HEK293 (cell line): ENCODE results near the gene SLC12A2.

Experiments used
- CTCF ChIA-PET: fragments of 350-600 bp; formaldehyde crosslinking; extraction: SDS; loops from one replicate; lab custom pipeline; 2021; ENCODE audit warnings: antibody characterized with exemption; lab: Yijun Ruan, JAX
- POLR2A ChIA-PET: fragments of 300-600 bp; formaldehyde crosslinking; extraction: SDS; loops from one replicate; lab custom pipeline; 2020; ENCODE audit warnings: antibody characterized with exemption, inconsistent platforms; lab: Yijun Ruan, JAX
- H3K27ac ChIP-seq: fragments of 200-500 bp; sonication (Bioruptor generic); 2 replicates; pipeline ENCODE4 v1.5.1; 2014; ENCODE audit warnings: low read depth, low read length, control low read depth, inconsistent platforms; ENCODE audit errors: extremely low read depth
- H3K36me3 ChIP-seq, 2 experiments: fragments of 200-500 bp in 1 of 2; sonication (Bioruptor generic) in 1 of 2; 1 replicate in 1 of 2; 2 replicates in 1 of 2; pipeline ENCODE4 v1.5.1; 2014 to 2017; ENCODE audit warnings: inconsistent platforms in 2 of 2, low read length in 2 of 2; ENCODE audit not compliant: control insufficient read depth in 2 of 2, insufficient read depth in 1 of 2
- H3K4me1 ChIP-seq: fragments of 200-500 bp; sonication (Bioruptor generic); 2 replicates; pipeline ENCODE4 v1.5.1; 2014; ENCODE audit warnings: mild to moderate bottlenecking, low read length, inconsistent platforms; ENCODE audit not compliant: control insufficient read depth, insufficient read depth
- H3K4me3 ChIP-seq: 2 replicates; pipeline ENCODE4 v1.5.1; 2011; ENCODE audit warnings: low read depth, mild to moderate bottlenecking, control low read depth, low read length, moderate library complexity
- H3K9me3 ChIP-seq: fragments of 200-500 bp; sonication (Bioruptor generic); 2 replicates; pipeline ENCODE4 v1.5.1; 2014; ENCODE audit warnings: low read depth, low read length, inconsistent platforms; ENCODE audit not compliant: control insufficient read depth, insufficient read depth
- KLF10 ChIP-seq: fragments of 450-650 bp; IDR thresholded peaks from 2 replicates; pipeline ENCODE4 v1.5.1; 2018; ENCODE audit warnings: missing biosample characterization, mild to moderate bottlenecking, missing genetic modification characterization
- MYNN ChIP-seq: fragments of 450-650 bp; formaldehyde crosslinking; IDR thresholded peaks from 2 replicates; pipeline ENCODE4 v1.5.1; 2016; ENCODE audit warnings: missing biosample characterization, missing genetic modification characterization, borderline replicate concordance
- RBAK ChIP-seq: fragments of 450-650 bp; formaldehyde crosslinking; IDR thresholded peaks from 2 replicates; pipeline ENCODE4 v1.5.1; 2016; ENCODE audit warnings: missing biosample characterization, missing genetic modification characterization
- ZNF112 ChIP-seq: fragments of 450-650 bp; formaldehyde crosslinking; IDR thresholded peaks from 2 replicates; pipeline ENCODE4 v1.5.0; 2017; ENCODE audit warnings: missing biosample characterization, missing genetic modification characterization
- ZNF146 ChIP-seq: fragments of 450-650 bp; formaldehyde crosslinking; IDR thresholded peaks from 2 replicates; pipeline ENCODE4 v1.5.1; 2016; ENCODE audit warnings: missing biosample characterization, missing genetic modification characterization
- ZNF155 ChIP-seq: fragments of 450-650 bp; formaldehyde crosslinking; IDR thresholded peaks from 2 replicates; pipeline ENCODE4 v1.5.1; 2016; ENCODE audit warnings: missing biosample characterization, missing genetic modification characterization
- ZNF211 ChIP-seq: fragments of 450-650 bp; formaldehyde crosslinking; IDR thresholded peaks from 2 replicates; pipeline ENCODE4 v1.5.1; 2016; ENCODE audit warnings: low read depth, missing biosample characterization, missing genetic modification characterization
- ZNF311 ChIP-seq: fragments of 450-650 bp; formaldehyde crosslinking; IDR thresholded peaks from 2 replicates; pipeline ENCODE4 v1.5.1; 2017; ENCODE audit warnings: missing biosample characterization, missing genetic modification characterization, borderline replicate concordance
- ZNF398 ChIP-seq: fragments of 450-650 bp; formaldehyde crosslinking; IDR thresholded peaks from 2 replicates; pipeline ENCODE4 v1.5.1; 2017; ENCODE audit warnings: missing biosample characterization, missing genetic modification characterization
- ZNF473 ChIP-seq: fragments of 450-650 bp; formaldehyde crosslinking; IDR thresholded peaks from 2 replicates; pipeline ENCODE4 v1.5.1; 2017; ENCODE audit warnings: missing biosample characterization, missing genetic modification characterization
- ZNF514 ChIP-seq: fragments of 450-650 bp; formaldehyde crosslinking; IDR thresholded peaks from 2 replicates; pipeline ENCODE4 v1.5.1; 2016; ENCODE audit warnings: missing biosample characterization, missing genetic modification characterization
- ZNF585B ChIP-seq: fragments of 450-650 bp; formaldehyde crosslinking; IDR thresholded peaks from 2 replicates; pipeline ENCODE4 v1.5.1; 2016; ENCODE audit warnings: missing biosample characterization, missing genetic modification characterization
- ZNF658 ChIP-seq: fragments of 450-650 bp; formaldehyde crosslinking; IDR thresholded peaks from 2 replicates; pipeline ENCODE4; 2016; ENCODE audit warnings: missing biosample characterization, missing genetic modification characterization
- ZNF677 ChIP-seq: fragments of 450-650 bp; IDR thresholded peaks from 2 replicates; pipeline ENCODE4 v1.5.0; 2018; ENCODE audit warnings: missing biosample characterization, mild to moderate bottlenecking, missing genetic modification characterization, moderate library complexity
- ZNF704 ChIP-seq: fragments of 450-650 bp; formaldehyde crosslinking; IDR thresholded peaks from 2 replicates; pipeline ENCODE4 v1.5.1; 2016; ENCODE audit warnings: missing biosample characterization, missing genetic modification characterization
- ZNF837 ChIP-seq: fragments of 450-650 bp; formaldehyde crosslinking; IDR thresholded peaks from 2 replicates; pipeline ENCODE4 v1.5.1; 2016; ENCODE audit warnings: missing biosample characterization, missing genetic modification characterization
- TF ChIP-seq, protein P1 (sequence below): fragments of 450-650 bp; formaldehyde crosslinking; conservative IDR thresholded peaks from 2 replicates; pipeline ENCODE4 v1.5.1; 2016; ENCODE audit warnings: low read depth, missing biosample characterization, missing genetic modification characterization
- TF ChIP-seq, protein P2 (sequence below): fragments of 450-650 bp; formaldehyde crosslinking; IDR thresholded peaks from 2 replicates; pipeline ENCODE4 v1.5.1; 2016; ENCODE audit warnings: missing biosample characterization, missing genetic modification characterization
- TF ChIP-seq, protein P3 (sequence below): fragments of 450-650 bp; formaldehyde crosslinking; IDR thresholded peaks from 2 replicates; pipeline ENCODE4 v1.5.1; 2016; ENCODE audit warnings: missing biosample characterization, missing genetic modification characterization
- TF ChIP-seq, protein P4 (sequence below): fragments of 450-650 bp; formaldehyde crosslinking; IDR thresholded peaks from 2 replicates; pipeline ENCODE4 v1.5.1; 2016; ENCODE audit warnings: missing biosample characterization, missing genetic modification characterization, low read depth

Gene SLC12A2

GRCh38 chr5:128155776-128156175 lies 72.2 kb downstream of the SLC12A2 start (continued):
- TF ChIP-seq ZNF211 (tag by site-specific recombination) = no peak

DNA sequence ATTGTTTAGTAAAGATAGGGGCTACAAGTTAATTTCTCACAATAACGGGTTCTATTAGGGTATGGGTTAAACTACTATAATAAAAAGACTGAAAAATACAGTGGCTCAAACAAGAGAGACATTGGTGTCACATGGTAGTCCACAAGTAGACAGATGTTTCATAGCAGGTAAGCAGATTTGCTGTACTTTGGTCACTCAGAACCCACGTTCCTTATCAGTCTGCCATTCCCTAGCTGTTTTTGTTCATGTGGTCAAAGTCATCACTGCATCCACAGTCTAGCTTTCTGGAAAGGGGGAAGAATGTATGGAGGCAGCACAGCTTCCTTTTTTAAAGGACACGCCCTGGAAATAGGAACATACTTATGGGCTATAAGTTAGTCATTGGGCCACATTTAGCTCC lies 73.0 kb downstream of the SLC12A2 start:
- POLR2A ChIA-PET = no interaction called here
- Histone ChIP-seq H3K36me3 (peaks cover 24 to 59% of the 10 kb centered on the region in 2 experiments), H3K4me1 (no peaks in the 10 kb centered on the region), H3K4me3 (no peak overlapping the region), H3K9me3 (no peaks in the 10 kb centered on the region), H3K27ac (no peak overlapping the region)
- CTCF ChIA-PET = interaction anchor here (0.7 kb wide), 1 partner anchor 366 kb away, joined by 3 read pairs; no protein-coding TSS in a partner anchor
- no peak for TF ChIP-seq ZNF473 (tag by site-specific recombination)
- no peak for TF ChIP-seq ZNF112 (tag by site-specific recombination)
- no peak for TF ChIP-seq RBAK (tag by site-specific recombination)
- no peak for TF ChIP-seq ZNF585B
- TF ChIP-seq KLF10 (tag by site-specific recombination) = no peak
- TF ChIP-seq ZNF704 (tag by site-specific recombination) = no peak
- no peak for TF ChIP-seq ZNF677
- TF ChIP-seq, protein P1, sequence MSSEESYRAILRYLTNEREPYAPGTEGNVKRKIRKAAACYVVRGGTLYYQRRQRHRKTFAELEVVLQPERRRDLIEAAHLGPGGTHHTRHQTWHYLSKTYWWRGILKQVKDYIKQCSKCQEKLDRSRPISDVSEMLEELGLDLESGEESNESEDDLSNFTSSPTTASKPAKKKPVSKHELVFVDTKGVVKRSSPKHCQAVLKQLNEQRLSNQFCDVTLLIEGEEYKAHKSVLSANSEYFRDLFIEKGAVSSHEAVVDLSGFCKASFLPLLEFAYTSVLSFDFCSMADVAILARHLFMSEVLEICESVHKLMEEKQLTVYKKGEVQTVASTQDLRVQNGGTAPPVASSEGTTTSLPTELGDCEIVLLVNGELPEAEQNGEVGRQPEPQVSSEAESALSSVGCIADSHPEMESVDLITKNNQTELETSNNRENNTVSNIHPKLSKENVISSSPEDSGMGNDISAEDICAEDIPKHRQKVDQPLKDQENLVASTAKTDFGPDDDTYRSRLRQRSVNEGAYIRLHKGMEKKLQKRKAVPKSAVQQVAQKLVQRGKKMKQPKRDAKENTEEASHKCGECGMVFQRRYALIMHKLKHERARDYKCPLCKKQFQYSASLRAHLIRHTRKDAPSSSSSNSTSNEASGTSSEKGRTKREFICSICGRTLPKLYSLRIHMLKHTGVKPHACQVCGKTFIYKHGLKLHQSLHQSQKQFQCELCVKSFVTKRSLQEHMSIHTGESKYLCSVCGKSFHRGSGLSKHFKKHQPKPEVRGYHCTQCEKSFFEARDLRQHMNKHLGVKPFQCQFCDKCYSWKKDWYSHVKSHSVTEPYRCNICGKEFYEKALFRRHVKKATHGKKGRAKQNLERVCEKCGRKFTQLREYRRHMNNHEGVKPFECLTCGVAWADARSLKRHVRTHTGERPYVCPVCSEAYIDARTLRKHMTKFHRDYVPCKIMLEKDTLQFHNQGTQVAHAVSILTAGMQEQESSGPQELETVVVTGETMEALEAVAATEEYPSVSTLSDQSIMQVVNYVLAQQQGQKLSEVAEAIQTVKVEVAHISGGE (tag by site-specific recombination) = no peak
- no peak for TF ChIP-seq ZNF658 (tag by site-specific recombination)
- TF ChIP-seq ZNF398 (tag by site-specific recombination) = no peak
- TF ChIP-seq ZNF837 = no peak
- TF ChIP-seq, protein P2, sequence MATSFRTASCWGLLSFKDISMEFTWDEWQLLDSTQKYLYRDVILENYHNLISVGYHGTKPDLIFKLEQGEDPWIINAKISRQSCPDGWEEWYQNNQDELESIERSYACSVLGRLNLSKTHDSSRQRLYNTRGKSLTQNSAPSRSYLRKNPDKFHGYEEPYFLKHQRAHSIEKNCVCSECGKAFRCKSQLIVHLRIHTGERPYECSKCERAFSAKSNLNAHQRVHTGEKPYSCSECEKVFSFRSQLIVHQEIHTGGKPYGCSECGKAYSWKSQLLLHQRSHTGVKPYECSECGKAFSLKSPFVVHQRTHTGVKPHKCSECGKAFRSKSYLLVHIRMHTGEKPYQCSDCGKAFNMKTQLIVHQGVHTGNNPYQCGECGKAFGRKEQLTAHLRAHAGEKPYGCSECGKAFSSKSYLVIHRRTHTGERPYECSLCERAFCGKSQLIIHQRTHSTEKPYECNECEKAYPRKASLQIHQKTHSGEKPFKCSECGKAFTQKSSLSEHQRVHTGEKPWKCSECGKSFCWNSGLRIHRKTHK (tag by site-specific recombination) = no peak

- ChIA-PET CTCF (no interaction called here), POLR2A (no interaction called here)
- no peak overlapping the region for H3K4me3 ChIP-seq
- H3K9me3 ChIP-seq = no peaks in the 10 kb centered on the region
- peaks cover 20 to 61% of the 10 kb centered on the region in 2 experiments for H3K36me3 ChIP-seq
- H3K4me1 ChIP-seq = no peaks in the 10 kb centered on the region
- no peak overlapping the region for H3K27ac ChIP-seq
- TF ChIP-seq, protein P3, sequence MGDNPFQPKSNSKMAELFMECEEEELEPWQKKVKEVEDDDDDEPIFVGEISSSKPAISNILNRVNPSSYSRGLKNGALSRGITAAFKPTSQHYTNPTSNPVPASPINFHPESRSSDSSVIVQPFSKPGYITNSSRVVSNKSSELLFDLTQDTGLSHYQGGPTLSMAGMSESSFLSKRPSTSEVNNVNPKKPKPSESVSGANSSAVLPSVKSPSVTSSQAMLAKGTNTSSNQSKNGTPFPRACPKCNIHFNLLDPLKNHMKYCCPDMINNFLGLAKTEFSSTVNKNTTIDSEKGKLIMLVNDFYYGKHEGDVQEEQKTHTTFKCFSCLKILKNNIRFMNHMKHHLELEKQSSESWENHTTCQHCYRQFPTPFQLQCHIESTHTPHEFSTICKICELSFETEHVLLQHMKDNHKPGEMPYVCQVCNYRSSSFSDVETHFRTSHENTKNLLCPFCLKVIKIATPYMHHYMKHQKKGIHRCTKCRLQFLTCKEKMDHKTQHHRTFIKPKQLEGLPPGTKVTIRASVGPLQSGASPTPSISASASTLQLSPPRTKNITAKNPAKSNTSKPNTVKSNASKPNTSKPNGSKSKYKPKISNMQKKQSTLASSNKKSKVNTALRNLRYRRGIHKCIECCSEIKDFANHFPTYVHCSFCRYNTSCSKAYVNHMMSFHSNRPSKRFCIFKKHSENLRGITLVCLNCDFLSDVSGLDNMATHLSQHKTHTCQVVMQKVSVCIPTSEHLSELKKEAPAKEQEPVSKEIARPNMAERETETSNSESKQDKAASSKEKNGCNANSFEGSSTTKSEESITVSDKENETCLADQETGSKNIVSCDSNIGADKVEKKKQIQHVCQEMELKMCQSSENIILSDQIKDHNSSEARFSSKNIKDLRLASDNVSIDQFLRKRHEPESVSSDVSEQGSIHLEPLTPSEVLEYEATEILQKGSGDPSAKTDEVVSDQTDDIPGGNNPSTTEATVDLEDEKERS = no peak
- TF ChIP-seq ZNF514 (tag by site-specific recombination) = no peak
- no peak for TF ChIP-seq MYNN (tag by site-specific recombination)
- peak; percentile 72 for TF ChIP-seq ZNF146
- TF ChIP-seq, protein P4, sequence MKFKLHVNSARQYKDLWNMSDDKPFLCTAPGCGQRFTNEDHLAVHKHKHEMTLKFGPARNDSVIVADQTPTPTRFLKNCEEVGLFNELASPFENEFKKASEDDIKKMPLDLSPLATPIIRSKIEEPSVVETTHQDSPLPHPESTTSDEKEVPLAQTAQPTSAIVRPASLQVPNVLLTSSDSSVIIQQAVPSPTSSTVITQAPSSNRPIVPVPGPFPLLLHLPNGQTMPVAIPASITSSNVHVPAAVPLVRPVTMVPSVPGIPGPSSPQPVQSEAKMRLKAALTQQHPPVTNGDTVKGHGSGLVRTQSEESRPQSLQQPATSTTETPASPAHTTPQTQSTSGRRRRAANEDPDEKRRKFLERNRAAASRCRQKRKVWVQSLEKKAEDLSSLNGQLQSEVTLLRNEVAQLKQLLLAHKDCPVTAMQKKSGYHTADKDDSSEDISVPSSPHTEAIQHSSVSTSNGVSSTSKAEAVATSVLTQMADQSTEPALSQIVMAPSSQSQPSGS (tag by site-specific recombination) = no peak
- TF ChIP-seq ZNF311 = no peak
- TF ChIP-seq ZNF155 (tag by site-specific recombination) = no peak
Measured at GRCh38 chr5:128158342-128158741, 74.8 kb downstream of the SLC12A2 start.
